HL-60/S4 treated with retinoic acid at 250 ng/mL for 4 days and 3 days (cell line): ENCODE results near the gene ZNF609.
"Not testable (repeated sequence)": the region's sequence is repeated elsewhere in the genome, so short reads cannot be mapped to it uniquely, and the experiment has no call there.

Experiments
- in situ Hi-C: fragments of 300-500 bp; cut with MboI; formaldehyde crosslinking; loops from 2 replicates; pipeline ENCODE4 v1.7.0; 2022; ENCODE audit warnings: low sequenced_read_pairs

ZNF609 gene

GRCh38 chr15:64454282-64454681 is 6.1 kb upstream of the ZNF609 start:
- in situ Hi-C loops: no loop called here

DNA sequence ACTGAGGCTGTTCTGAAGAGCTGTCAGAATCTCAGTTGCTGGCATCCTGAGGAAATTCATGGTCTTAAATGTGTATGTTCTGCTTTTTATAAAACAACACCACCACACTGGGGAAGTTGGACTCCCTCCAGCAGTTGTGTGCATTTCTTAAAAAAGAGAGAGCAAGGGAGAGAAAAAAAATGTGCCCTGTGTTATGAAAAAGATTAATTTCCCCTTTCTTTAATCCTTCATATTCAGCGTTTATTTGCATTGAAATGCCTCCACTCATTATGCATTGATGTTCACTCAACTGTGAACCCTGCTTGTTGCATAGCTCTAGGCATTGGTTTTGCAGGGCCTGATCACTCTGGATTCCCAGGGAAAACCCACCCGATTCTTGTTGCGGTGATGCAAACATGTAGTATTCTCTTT is 4.4 kb upstream of the ZNF609 start:
- in situ Hi-C loops: no loop called here

DNA sequence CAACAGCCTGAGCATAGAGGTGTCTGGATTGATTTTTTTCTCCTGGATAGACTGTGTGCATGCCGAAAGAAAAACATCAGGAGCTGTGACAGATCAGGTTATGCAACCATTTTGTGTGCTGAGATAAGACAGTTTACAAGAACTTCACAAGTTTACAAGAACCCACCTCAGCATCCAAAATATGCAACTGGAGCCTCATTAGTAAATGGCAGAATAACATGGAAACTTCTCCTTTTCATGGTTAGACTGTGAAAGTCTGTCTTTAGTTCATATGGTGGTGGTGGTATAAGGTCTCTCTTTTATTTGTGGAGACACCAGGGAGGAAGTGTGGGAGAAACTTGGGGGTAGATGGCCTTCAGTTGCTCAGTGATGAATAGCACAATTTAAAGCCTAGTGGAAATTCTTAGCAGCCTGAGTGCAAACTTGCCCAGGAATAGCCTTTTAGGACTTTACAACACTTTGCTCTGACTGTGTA is 3.7 kb upstream of the ZNF609 start:
- in situ Hi-C loops: no loop called here

DNA sequence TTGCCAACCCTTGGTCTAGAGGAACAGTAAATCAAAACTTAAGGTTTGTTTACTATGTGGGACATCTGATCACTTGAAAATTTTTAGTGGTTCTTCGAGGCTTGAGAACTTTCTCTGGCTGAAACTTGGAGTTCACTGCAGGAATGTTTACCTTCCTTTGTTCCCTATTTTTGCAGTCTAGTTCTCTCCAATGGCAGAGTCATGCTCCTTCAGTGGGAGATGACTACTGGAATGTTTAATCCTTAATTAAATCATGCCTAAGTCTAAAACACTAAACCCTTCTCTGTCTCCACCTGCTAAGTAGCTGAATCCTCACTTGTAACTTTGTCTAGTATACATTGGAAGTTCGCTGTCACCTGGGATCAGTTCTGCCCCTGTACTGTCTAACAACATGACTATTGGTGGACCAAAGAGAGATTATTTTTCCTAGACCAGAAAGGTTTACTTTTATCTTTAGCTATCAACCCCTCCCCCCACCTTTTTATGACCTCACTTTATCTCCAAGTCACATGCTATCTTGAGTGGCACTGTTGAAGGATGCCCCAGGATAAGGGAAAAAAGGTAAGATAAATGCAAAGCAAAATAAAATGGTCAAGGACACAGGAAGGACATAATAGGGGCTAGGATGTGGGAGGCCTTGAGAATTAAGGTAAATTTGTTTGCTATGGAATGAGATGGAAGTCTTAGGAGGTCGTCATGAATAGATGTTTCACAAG is 1.2 kb upstream of the ZNF609 start:
- in situ Hi-C loops: no loop called here

DNA sequence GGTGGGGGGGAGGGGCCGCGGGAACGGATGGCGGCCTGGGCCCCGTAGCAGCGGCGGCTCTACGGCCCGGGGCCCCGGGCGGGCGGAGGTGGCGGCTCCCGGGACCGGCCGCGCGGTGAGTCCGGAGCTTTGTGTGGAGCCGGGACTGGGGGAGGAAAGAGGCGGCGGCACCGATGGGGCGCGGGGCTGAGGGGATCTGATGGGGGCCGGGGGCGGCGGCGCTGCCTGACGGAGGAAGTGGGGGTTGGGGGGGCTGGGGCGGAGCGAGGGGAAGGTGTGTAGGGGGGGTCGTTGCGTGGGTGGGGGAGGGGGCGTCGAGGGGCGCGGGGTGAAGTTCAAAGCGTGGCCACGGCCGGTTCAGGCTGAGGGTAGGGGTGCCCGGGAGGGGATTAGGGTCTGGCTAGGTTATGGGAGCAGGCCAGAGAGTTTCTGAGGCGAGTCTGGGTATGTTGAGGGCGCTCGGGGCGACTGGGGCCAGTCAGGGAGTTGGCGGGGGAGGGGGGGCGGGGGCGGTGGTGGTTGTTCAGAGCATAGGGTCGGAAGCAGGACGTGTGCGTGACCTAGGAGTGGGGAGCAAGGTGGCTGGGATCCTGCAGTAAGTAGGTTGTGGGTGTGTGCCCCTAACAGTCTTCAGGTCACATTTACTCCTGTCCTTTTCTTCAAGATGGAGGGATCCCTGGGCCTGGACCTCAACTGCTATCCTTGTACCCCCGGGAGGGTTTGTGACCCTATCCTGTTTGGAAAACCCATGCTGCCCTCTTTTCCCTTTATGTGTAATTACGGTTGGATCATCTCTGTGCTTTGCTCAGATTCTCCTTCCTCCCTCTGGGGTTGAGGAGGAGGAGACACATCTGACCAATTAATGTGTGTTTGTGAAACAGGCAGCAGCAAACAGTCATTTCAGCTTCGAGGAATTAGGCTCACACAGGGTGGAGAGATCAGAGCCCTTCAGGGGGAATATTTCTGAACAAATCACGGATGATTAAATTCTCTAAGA is 644 bp downstream of the ZNF609 start:
- in situ Hi-C loops: no loop called here

DNA sequence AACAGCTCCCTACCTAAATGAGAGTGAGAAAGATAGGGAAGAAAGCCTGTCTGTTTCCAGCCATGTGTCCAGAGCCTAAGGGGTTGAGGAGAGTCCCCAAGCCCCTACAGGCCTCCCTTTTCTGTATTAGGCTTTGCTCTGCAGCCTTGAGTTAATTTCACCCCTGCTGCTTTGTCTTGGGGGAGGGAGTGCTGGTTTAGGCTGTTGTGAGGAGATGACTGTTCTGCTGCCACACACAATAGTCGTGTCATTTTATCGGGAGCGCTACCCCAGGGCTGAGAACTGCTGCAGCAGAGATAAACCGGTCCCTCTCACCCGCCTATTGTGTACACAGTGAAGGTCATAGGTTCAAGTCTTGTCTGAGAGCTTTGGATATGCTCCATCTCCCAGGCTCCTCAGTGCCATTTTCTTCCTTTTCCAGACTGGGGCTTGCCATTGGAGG is 1.4 kb downstream of the ZNF609 start:
- in situ Hi-C loops: no loop called here

DNA sequence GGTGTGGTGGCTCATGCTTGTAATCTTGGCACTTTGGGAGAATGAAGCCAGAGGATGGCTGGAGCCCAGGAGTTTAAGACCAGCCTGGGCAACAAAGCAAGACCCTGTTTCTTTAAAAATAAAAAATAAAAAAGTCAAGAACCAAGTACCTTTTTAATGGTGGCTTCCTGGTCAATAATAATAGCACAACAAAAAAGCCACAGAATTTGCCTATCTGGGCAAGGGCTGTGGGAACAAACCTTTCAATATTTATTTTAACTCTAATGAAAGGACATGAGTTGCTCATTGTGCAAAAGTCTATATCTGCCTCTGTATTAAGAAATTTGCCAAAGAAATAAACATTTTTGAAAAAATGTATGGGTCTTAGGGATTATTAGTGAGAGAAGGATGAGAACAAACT is 2.1 kb downstream of the ZNF609 start:
- in situ Hi-C loops: no loop called here

DNA sequence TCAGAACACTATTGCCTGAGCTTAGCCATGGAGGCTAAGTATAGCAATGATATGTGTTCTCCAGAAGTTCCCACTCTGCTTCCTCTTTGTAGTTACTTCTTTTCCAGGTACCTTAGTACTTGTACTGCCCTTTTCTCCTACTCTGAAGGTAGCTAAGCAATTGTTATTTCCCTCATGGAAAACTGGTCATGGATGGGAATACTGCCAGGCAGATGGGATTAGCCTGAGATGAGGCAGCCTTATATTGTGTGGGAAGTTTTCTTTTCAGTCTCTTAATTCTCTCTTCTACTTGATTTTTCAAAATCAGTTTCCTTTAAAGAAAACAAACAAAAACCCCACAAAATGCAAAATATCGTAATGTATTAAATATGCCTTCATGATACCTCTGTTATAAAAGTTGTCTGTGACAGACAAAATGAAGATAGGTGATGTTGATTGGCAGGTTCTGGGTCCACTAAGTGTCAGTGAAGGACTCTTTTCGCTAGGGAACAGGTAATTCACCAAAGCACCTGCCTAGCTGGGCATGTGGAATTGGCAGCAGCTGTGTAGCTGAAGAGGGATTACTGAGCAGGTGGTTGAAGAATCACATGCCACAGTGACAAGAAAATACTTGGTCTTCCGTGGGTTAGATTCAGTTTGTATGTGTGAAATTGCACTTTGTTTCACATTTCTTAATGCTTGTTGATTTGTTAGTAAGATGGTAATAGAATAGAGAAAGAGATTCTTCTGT is 4.1 kb downstream of the ZNF609 start:
- in situ Hi-C loops: no loop called here

DNA sequence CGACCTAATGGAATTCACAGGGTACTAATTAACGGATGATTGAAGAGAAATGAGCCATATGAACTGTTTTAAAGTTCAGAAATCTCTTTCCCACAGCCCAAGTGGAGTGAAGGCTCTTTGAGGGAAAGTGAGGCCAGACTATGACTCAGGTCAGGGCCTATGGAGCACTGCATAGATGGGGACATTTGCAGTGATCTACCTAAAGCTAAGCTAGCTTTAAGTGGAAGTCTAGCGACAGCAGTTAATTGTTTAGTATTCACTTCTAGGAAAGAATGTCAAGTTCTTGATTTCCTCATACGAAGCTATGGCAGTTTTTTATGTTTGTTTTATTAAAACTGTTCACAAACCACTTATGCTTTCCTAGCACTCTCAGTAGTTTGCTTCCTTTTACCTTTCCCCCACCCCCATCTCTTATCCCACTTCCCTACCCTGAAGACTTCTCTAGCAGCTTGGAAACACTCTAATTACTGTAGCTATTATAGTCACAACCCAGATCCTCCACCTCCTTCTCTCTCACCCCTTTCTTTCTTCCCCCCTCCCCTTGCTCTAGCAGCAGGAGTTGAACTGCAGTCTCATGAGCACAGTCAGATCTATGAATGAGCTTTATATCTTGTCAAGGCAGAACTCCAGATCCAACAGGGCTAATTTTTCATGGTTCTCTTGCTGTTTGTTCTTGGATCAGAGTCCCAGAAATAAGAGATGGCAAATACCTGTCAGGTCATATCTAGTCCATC is 6.2 kb downstream of the ZNF609 start:
- in situ Hi-C loops: no loop called here

- in situ Hi-C loops: no loop called here
These were observed 11.8 kb downstream of the ZNF609 start for GRCh38 chr15:64472161-64472560.

- in situ Hi-C loops: no loop called here
These were observed 14.5 kb downstream of the ZNF609 start for GRCh38 chr15:64474846-64475245.

DNA sequence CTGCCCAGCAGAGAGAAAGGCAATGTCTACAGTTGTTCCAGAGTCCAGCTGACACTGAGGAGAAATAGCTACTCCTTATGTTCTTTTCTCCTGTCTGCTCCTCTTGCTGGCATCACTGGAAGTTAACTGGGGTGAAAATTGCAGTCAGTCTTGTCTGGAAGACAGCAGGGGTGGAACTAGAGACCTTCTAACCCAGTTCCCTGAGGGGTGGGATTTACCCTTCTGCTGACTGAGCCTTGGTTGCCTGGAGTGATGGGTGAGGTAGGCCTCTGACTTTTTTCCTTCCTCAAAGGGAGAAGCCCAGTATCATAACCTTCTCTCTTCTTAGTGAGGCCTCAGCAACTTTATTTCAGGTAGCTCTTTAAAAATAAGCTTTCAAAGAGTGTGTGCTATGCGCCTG is 16.2 kb downstream of the ZNF609 start:
- in situ Hi-C loops: no loop called here

DNA sequence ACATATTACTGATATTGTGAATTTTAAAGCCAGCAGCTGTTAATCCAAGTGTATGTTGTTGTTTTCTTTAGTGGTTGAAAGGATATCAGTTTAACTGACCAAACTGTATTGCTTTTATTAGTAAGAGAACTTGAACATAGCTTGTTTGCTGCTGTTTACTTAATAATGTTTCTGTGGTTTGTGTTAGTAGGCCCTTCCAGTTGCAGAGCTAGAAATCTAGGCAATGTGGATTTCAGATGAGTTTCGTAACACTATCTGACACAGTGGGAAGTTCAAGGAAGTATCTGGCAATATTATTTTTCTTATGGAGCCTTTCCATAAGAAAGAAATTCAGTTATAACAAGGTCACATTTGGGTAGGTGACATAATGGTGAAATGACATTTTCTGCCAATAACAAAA is 18.5 kb downstream of the ZNF609 start:
- in situ Hi-C loops: no loop called here

DNA sequence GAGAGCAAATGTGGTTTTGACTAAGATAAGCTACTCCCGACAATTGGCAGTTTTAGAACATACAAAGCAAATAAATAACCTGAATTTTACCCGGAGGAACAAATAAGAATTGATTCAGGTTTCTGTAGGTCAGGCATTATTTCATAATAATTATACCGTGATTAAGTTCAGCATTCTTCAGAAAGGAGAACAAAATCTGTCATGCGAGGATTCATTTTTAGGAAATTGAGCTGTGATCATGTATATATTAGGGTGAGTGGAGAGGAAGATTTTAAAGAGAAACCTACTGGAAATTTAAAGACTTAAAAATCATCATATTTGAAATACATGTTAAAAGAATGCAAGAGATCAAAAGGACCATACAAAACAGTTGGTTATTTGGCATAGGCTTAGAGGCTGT is 20.5 kb downstream of the ZNF609 start:
- in situ Hi-C loops: no loop called here

GRCh38 chr15:64483749-64484148 is 23.4 kb downstream of the ZNF609 start:
- in situ Hi-C loops: no loop called here

GRCh38 chr15:64485796-64486195 is 25.4 kb downstream of the ZNF609 start:
- in situ Hi-C loops: no loop called here

- in situ Hi-C loops: no loop called here
These were observed 30.4 kb downstream of the ZNF609 start for GRCh38 chr15:64490598-64491259.

DNA sequence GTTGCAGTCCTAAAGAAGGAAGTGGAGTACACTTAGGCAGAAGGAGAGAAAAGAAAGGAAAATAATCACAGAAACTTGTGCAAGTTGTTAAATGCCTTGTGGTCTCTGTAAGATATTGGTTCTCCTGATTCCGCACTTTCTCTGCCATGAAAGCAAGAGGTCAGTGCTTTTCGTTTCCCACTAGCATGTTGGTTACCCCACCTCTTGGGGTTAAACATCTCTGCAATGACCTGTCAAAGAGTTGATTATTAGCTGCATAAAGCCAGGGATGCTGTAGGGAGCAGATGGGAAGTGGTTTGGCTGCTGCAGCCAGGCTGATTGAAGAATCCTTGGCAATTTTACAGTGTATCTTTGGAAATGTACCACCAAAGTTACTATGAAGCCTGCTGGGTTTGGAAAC is 33.3 kb downstream of the ZNF609 start:
- in situ Hi-C loops: no loop called here

DNA sequence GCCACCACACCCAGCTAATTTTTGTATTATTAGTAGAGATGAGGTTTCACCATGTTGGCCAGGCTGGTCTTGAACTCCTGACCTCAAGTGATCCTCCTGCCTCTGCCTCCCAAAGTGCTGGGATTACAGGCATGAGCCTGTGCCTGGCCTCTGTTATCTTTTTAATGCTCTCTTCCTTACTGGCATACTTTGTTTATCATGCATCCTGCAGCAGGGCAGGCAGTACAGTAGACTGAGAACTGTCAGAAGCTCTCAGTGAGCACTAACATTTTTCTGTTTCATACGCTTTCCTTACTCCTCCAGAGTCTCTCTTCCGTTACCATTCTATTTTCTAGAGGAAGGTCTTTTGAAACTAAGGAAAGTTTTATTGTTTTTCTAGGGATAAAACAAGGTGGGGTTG is 35.6 kb downstream of the ZNF609 start:
- in situ Hi-C loops: not testable (repeated sequence)
